GM23338 (cell line): Measurements from ENCODE around the gene UNKL. TPM values are rescaled to one million over a fixed set of nuclear protein-coding genes. Genes with fewer than 3 reads are reported as not detected.

Source experiments
- ATAC-seq: fragments of 200-7000 bp; cut with Tn5 transposase; 3 replicates; pipeline ENCODE4 v1.9.1; 2020
- DNase-seq: peaks from one replicate; pipeline ENCODE4 v3.0.0-alpha.2; 2015; ENCODE audit warnings: low spot score
- H2AFZ ChIP-seq: fragments of 200-600 bp; sonication (generic); 2 replicates; pipeline ENCODE4 v1.8.0; 2016; ENCODE audit warnings: antibody characterized with exemption, mild to moderate bottlenecking, moderate library complexity
- H3F3A ChIP-seq: fragments of 200-600 bp; sonication (generic); replicated peaks from 2 replicates; pipeline ENCODE4 v1.8.0; 2017; ENCODE audit warnings: antibody characterized with exemption, mixed run types, low read depth
- H3K27ac ChIP-seq: fragments of 200-600 bp; sonication (generic); 2 replicates; pipeline ENCODE4 v1.6.1; 2016; ENCODE audit warnings: low read depth
- H3K27me3 ChIP-seq: fragments of 200-600 bp; sonication (generic); 2 replicates; pipeline ENCODE4 v1.8.0; 2016; ENCODE audit warnings: mild to moderate bottlenecking, mixed run types, moderate library complexity; ENCODE audit not compliant: insufficient read depth
- H3K36me3 ChIP-seq: fragments of 200-600 bp; sonication (generic); 2 replicates; pipeline ENCODE4 v1.8.0; 2016; ENCODE audit warnings: mild to moderate bottlenecking; ENCODE audit not compliant: insufficient read depth
- H3K4me1 ChIP-seq: fragments of 200-600 bp; sonication (generic); 2 replicates; pipeline ENCODE4 v1.8.0; 2016; ENCODE audit warnings: mild to moderate bottlenecking, moderate library complexity; ENCODE audit not compliant: insufficient read depth
- H3K4me2 ChIP-seq: fragments of 200-600 bp; sonication (generic); 2 replicates; pipeline ENCODE4 v1.7.1; 2017; ENCODE audit warnings: mixed run types
- H3K4me3 ChIP-seq: fragments of 200-600 bp; sonication (generic); 2 replicates; pipeline ENCODE4 v1.6.1; 2016; ENCODE audit warnings: mixed run types
- H3K79me2 ChIP-seq: fragments of 200-600 bp; sonication (generic); replicated peaks from 2 replicates; pipeline ENCODE4 v1.8.0; 2017; ENCODE audit warnings: mild to moderate bottlenecking; ENCODE audit not compliant: insufficient read depth
- H3K9me2 ChIP-seq: fragments of 200-600 bp; sonication (generic); 2 replicates; pipeline ENCODE4 v1.8.0; 2017; ENCODE audit not compliant: insufficient read depth
- H4K20me1 ChIP-seq: fragments of 200-600 bp; sonication (generic); replicated peaks from 2 replicates; pipeline ENCODE4 v1.8.0; 2017; ENCODE audit warnings: mild to moderate bottlenecking; ENCODE audit not compliant: insufficient read depth
- H3K27ac Mint-ChIP-seq: 2 replicates; pipeline ENCODE4 v1.8.0; 2020; ENCODE audit warnings: inconsistent platforms, mild to moderate bottlenecking, moderate library complexity, mixed read lengths
- H3K27me3 Mint-ChIP-seq: 3 replicates; pipeline ENCODE4 v1.8.0; 2022; ENCODE audit warnings: low read depth, mild to moderate bottlenecking, moderate library complexity, mixed read lengths, inconsistent platforms; ENCODE audit not compliant: insufficient read depth, poor library complexity
- H3K36me3 Mint-ChIP-seq: 3 replicates; pipeline ENCODE4 v1.8.0; 2021; ENCODE audit warnings: low read depth, mild to moderate bottlenecking, inconsistent platforms, moderate library complexity, mixed read lengths
- H3K4me1 Mint-ChIP-seq: 3 replicates; pipeline ENCODE4 v1.8.0; 2020; ENCODE audit warnings: mild to moderate bottlenecking, inconsistent platforms, mixed read lengths
- H3K4me3 Mint-ChIP-seq: 3 replicates; pipeline ENCODE4 v1.8.0; 2021; ENCODE audit warnings: moderate library complexity, mild to moderate bottlenecking, inconsistent platforms, mixed read lengths
- H3K9me3 Mint-ChIP-seq: 3 replicates; pipeline ENCODE4 v1.8.0; 2020; ENCODE audit warnings: moderate library complexity, mild to moderate bottlenecking, inconsistent platforms, mixed read lengths
- CREB1 ChIP-seq: fragments of 250-450 bp; sonication (Bioruptor Pico); IDR thresholded peaks from 2 replicates; pipeline ENCODE4 v1.5.0; 2020; ENCODE audit warnings: low read depth, mild to moderate bottlenecking, moderate library complexity
- CTCF ChIP-seq, 2 experiments: fragments of 200-600 bp in 1 of 2; sonication (generic) in 1 of 2; conservative IDR thresholded peaks; 2 replicates each; pipeline versions ENCODE4 v1.5.1 to v1.6.1; 2016 to 2017; ENCODE audit warnings: antibody characterized with exemption in 2 of 2, low read depth in 2 of 2, mild to moderate bottlenecking in 2 of 2, moderate library complexity in 1 of 2
- ETS1 ChIP-seq: IDR thresholded peaks from 2 replicates; pipeline ENCODE4 v1.6.1; 2016; ENCODE audit warnings: antibody characterized with exemption
- EZH2 ChIP-seq: fragments of 200-600 bp; sonication (generic); IDR thresholded peaks from one replicate; pipeline ENCODE4 v1.8.0; 2017; ENCODE audit warnings: antibody characterized with exemption, mild to moderate bottlenecking, low read depth; ENCODE audit not compliant: unreplicated experiment
- EZH2phosphoT487 ChIP-seq: fragments of 200-600 bp; sonication (generic); IDR thresholded peaks from one replicate; pipeline ENCODE4 v1.8.1; 2018; ENCODE audit warnings: antibody characterized with exemption; ENCODE audit not compliant: unreplicated experiment
- JUNB ChIP-seq: IDR thresholded peaks from one replicate; pipeline ENCODE4 v1.6.1; 2016; ENCODE audit warnings: antibody characterized with exemption; ENCODE audit not compliant: unreplicated experiment
- NANOG ChIP-seq: IDR thresholded peaks from 2 replicates; pipeline ENCODE4 v1.6.1; 2016; ENCODE audit warnings: antibody characterized with exemption, borderline replicate concordance
- POLR2AphosphoS5 ChIP-seq: IDR thresholded peaks from 2 replicates; pipeline ENCODE4 v1.6.1; 2016; ENCODE audit warnings: antibody characterized with exemption, low read depth
- REST ChIP-seq: IDR thresholded peaks from one replicate; pipeline ENCODE4 v1.6.1; 2018; ENCODE audit warnings: antibody characterized with exemption; ENCODE audit not compliant: unreplicated experiment
- STAT1 ChIP-seq: IDR thresholded peaks from one replicate; pipeline ENCODE4 v1.6.1; 2016; ENCODE audit warnings: antibody characterized with exemption; ENCODE audit not compliant: unreplicated experiment
- ZNF114 ChIP-seq: fragments of 250-450 bp; sonication (Bioruptor Pico); IDR thresholded peaks from 2 replicates; pipeline ENCODE4 v1.5.0; 2020; ENCODE audit warnings: mild to moderate bottlenecking, moderate library complexity
- ZNF331 ChIP-seq: fragments of 250-450 bp; sonication (Bioruptor Pico); IDR thresholded peaks from 2 replicates; pipeline ENCODE4 v1.5.0; 2020; ENCODE audit warnings: low read depth, mild to moderate bottlenecking, moderate library complexity
- ZNF462 ChIP-seq: fragments of 250-450 bp; sonication (Bioruptor Pico); IDR thresholded peaks from 2 replicates; pipeline ENCODE4 v1.5.0; 2020; ENCODE audit warnings: mild to moderate bottlenecking, moderate library complexity
- polyA plus RNA-seq: library from polyadenylated mRNA; unstranded; fragments of >200 nt; fragmentation: Nextera tagmentation; extraction: Ambion mirVana; gene quantifications from 2 replicates; pipeline ENCODE4 v1.2.1, GENCODE V29; 2016
- total RNA-seq: library from RNA; depleted of rRNA; stranded (reverse); fragments of >200 nt; shearing (Covaris generic); gene quantifications from 2 replicates; pipeline ENCODE4 v1.2.3, GENCODE V29; 2014

The UNKL gene
- total and polyA plus RNA-seq, 2 experiments from 2014 or later = 16.7 to 28.7 TPM

- no peaks in the 10 kb centered on the region for H3K4me1 ChIP-seq
- no peak overlapping the region for H3K4me2 ChIP-seq
- no peak for DNase-seq
- no peaks in the 10 kb centered on the region for H3K9me2 ChIP-seq
- no peaks in the 10 kb centered on the region for H3K27me3 ChIP-seq
- H3K36me3 ChIP-seq = no peaks in the 10 kb centered on the region
- no peaks in the 10 kb centered on the region for H3F3A ChIP-seq
- Mint-ChIP-seq H3K4me1 (no peaks in the 10 kb centered on the region; the same call in 2 of the 3 replicates), H3K4me3 (no peak overlapping the region; the same call in 2 of the 3 replicates), H3K27me3 (peaks cover 10% of the 10 kb centered on the region), H3K9me3 (no peaks in the 10 kb centered on the region), H3K36me3 (peaks cover 13% of the 10 kb centered on the region; the same call in 2 of the 3 replicates), H3K27ac (no peak overlapping the region)
- no peaks in the 10 kb centered on the region; the same call in 1 of the 2 replicates for H4K20me1 ChIP-seq
- no peaks in the 10 kb centered on the region for H3K79me2 ChIP-seq
- H3K4me3 ChIP-seq = no peak overlapping the region
- H3K27ac ChIP-seq = no peak overlapping the region
- TF ChIP-seq STAT1 (no peak), ZNF114 (CRISPR knock-in tag) (no peak), ZNF462 (CRISPR knock-in tag) (no peak), EZH2 (no peak), JUNB (no peak), POLR2AphosphoS5 (no peak), CREB1 (no peak), EZH2phosphoT487 (no peak), CTCF (conservative IDR thresholded peaks at IDR 0.05; ENCODE audit: low read depth in 2 of 2) (no peak), NANOG (no peak), REST (no peak), ZNF331 (CRISPR knock-in tag) (no peak), ETS1 (no peak)
- no peak for ATAC-seq
- no peak overlapping the region for H2AFZ ChIP-seq
Measured at GRCh38 chr16:1398351-1398750, 16.2 kb downstream of the UNKL start.
